HG02571 (cell line): Measurements from ENCODE around the gene TTLL8.
"Not testable (repeated sequence)": the region's sequence is repeated elsewhere in the genome, so short reads cannot be mapped to it uniquely, and the experiment has no call there.

Experiments used
- ATAC-seq: cut with Tn5 transposase; IDR thresholded peaks from one replicate; pipeline ENCODE4 v1.9.1; 2021; ENCODE audit warnings: mild to moderate bottlenecking, moderate library complexity; ENCODE audit not compliant: unreplicated experiment

TTLL8 gene

GRCh38 chr22:50058061-50058905 lies at the start of gene TTLL8:
Gene TTLL8 (minus strand): TSS chr22:50058298.
- no peak for ATAC-seq

GRCh38 chr22:50107529-50107928 lies 49.4 kb upstream of the TTLL8 start:
- no peak for ATAC-seq

DNA sequence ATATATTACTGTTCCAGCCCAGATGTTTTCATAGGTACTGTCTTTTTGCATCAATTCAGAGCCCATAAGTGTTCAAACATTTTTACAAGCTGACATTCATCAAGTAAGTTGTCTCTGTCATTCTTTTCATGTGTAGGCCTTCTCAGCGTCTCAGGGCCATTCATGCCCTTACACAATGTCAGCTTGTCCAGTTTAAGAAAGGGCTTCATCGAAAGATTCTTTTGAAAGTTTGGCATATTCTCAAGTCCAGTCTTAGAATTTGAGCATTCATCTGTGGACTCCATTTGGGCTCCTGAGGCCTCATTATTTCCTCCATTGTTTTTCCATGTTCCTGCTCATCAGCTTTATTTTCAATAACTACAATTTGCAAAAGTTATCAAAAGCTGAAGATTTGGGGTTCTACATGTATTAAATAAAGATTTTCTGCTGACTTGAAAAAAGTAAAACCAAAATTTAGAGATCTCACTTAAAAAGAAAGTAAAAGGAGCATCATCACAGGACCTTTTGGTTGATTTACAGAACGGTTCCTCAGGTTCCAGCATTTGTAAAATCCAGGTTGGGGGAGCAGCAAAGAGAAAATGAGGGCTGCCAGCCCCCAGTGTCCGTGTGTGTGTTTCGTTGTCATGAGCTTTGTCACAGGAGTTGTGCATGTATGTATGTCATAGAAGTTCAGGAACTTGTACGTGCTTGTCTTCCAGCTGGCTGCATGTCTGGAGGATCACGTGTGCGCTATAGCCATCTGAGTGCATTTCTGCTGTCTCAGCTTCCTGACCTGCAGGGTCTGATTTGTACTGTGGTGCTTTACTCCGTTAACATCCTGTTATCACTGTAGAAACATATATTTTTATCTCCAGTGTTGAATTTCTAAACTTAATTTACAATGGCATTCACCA lies 47.4 kb upstream of the TTLL8 start:
- no peak for ATAC-seq

- ATAC-seq: no peak
These were observed 46.0 kb upstream of the TTLL8 start for GRCh38 chr22:50104141-50104544.

DNA sequence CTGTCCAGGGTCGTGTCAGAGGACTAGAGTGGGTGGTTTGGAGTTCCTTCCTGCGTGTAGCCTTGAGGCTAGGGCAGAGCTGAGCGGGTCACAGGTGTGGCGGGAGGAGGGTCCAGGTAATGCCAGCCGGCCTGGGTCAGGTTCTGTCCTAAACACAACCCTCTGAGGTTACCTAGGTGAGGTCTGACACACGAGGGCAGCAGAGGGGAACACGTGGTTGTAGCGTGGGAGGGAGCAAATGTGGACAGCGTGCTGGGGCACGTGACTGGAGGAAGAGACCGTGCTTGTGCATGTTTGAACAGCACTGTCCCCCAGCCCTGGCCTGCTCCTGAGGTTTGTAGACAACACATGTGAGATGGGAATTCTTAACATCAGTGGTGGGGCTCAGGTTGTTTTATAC lies 44.8 kb upstream of the TTLL8 start:
- ATAC-seq: no peak

DNA sequence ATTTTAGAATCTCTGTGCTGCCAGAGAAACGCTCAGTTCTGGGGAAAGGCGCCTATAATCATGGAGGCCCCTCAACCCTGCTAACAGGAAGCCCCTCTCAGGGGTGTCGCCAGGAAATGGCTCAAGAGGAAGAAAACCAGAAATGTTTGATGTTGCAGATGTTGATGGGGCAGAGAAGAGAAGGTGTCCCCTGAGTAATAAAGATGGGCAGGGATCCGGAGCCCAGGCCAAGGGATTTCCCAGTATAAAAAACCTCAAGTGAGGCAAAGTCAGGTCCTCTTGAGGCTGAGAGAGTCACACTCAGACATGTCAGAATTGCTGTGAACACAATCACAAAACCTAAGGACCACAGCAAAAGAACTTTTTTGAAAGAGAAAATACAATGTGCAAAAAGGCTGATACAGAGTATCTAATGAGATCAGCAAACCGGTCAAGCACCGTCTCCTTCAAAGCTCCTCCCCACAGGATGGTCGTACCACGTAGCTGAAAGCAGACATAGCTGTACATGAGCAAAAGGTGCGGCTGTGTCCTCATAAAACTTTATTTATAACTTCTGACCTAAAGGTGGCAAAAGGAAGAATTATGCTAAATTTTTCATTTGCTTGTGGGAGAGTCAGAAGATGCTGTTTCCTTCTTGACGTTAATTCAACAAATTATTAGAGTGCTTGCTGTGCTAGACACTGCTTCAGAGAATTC lies 43.9 kb upstream of the TTLL8 start:
- no peak for ATAC-seq

DNA sequence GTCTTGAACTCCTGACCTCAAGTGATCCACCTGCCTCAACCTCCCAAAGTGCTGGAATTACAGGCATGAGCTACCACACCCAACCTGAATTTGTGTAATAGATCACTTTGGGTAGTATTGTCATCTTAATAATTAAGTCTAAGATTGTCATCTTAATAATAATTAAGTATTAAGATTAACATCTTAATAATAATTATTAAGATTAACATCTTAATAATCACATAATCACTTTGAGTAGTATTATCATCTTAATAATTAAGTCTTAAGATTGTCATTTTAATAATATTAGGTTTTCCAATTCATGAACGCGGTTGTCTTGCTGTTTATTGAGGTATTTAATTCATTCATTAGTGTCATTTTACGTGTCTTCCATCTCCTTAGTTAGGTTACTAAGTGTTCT lies 40.0 kb upstream of the TTLL8 start:
- no peak for ATAC-seq

GRCh38 chr22:50092342-50092741 lies 34.2 kb upstream of the TTLL8 start:
- no peak for ATAC-seq

- ATAC-seq: no peak
These were observed 33.1 kb upstream of the TTLL8 start for GRCh38 chr22:50091092-50091768.

GRCh38 chr22:50090412-50090714 lies 32.3 kb upstream of the TTLL8 start:
- ATAC-seq: no peak

- ATAC-seq: no peak
These were observed 31.7 kb upstream of the TTLL8 start, which contains the start of gene MOV10L1 for GRCh38 chr22:50089682-50090411. Gene MOV10L1 (plus strand): TSS chr22:50090006. CDS start chr22:50090089, 83 bp downstream.

DNA sequence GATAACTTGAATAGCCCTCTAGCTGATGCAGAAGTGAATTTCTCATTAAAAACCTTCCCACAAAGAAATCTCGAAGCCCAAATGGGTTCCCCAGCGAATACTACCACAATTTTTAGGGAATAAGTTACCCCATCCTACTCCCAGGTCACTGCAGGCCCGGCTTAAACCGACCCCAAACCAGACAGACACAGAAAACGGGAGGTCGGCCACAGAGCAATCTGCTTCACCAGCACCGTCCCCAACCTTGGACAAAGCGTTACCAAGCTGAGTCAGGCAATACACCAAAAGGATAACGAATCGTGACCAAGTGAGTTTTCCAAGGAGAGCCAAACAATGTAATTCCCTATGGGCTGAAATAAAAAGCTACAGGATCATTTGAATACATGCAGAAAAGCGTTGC lies 31.1 kb upstream of the TTLL8 start:
- no peak for ATAC-seq

- no peak for ATAC-seq
These were observed 30.0 kb upstream of the TTLL8 start for GRCh38 chr22:50088096-50088495.

DNA sequence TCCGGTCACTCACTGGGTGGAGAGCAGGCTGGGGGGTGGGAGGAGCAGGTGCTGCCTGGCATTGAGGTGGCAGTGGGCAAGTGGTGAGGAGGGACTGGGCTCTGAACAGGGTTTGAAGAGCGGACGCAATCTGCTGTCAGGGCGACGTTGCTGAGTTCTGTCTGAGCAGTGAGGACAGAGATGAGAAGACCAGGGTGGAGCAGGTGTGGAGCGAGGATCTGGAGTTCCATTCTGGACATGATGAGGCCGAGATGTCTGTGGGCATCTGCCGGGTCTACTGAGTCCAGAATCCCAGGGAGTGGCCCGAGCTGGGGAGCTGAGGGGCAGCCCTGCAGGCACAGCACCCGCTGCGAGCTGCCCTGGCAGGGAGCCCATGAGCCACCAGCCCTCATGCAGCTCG lies 29.5 kb upstream of the TTLL8 start:
- no peak for ATAC-seq

- not testable (repeated sequence) for ATAC-seq
These were observed 28.9 kb upstream of the TTLL8 start for GRCh38 chr22:50086975-50087374.

DNA sequence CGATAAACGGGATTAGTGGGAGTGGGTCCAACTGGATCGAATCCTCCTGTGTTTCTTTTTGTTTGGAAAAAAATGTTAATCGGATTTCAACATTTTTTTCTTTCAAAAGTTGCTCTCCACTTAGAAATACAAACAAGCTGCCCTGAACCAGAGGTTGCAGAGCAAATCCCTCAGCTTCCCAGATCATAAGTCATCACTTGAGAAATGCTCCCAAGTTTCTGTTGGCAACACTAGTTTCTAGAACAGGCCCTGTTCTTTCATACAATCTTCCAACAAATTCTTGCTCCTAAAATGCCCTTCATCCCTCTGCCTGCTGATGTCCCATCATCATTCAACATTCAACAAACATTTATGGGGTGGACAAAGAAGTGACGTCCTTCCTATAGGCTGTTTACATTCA lies 28.4 kb upstream of the TTLL8 start:
- no peak for ATAC-seq

- ATAC-seq: no peak
These were observed 27.3 kb upstream of the TTLL8 start, which contains the start of gene MLC1 for GRCh38 chr22:50085211-50085972. Gene MLC1 (minus strand): TSS chr22:50085426. CDS start chr22:50084902, 524 bp downstream.

- ATAC-seq: no peak
These were observed 26.5 kb upstream of the TTLL8 start for GRCh38 chr22:50084614-50085021.

DNA sequence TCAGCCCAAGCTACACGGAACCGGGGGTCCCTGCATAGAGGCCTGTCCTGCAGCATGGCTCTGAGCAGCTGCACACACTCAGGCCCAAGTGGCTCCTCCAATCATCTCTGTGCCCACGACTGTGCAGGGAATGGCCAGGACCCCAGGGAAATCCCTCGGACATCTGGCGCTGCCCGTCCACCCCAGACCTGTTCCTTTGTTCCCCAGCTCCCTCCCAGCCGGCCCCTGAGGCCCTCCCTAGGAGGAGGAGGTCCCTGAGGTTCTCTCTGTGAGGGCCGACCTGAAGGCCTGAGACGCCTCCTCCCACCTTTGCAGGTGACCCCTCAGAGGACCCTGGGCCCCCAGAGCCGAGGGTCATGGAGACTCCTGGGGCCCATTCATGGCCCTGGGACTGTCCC lies 26.0 kb upstream of the TTLL8 start:
- ATAC-seq: no peak
